Common myeloid progenitor, CD34-positive (primary cell): ENCODE results near the gene POR.

Experiments
- CTCF ChIA-PET: fragments of 350-600 bp; sonication (Branson Sonifier 250); formaldehyde crosslinking; loops from one replicate; lab custom pipeline; 2021; ENCODE audit warnings: antibody characterized with exemption; lab: Charles Lee
- POLR2A ChIA-PET: fragments of 350-600 bp; sonication (Branson Sonifier 250); formaldehyde crosslinking; loops from one replicate; lab custom pipeline; 2021; ENCODE audit warnings: antibody characterized with exemption; lab: Charles Lee
- DNase-seq, 3 donors: peaks; one replicate each; pipeline versions ENCODE4 v3.0.0 to v3.0.0-alpha.2; 2013
- H3K27ac ChIP-seq, 2 experiments: 1 replicate in 1 of 2; 2 replicates in 1 of 2; pipeline ENCODE4 v1.7.0; 2013; ENCODE audit warnings: inconsistent platforms in 2 of 2, low read length in 2 of 2, mild to moderate bottlenecking in 2 of 2, low read depth in 1 of 2, moderate library complexity in 1 of 2; ENCODE audit not compliant: severe bottlenecking in 2 of 2, insufficient read depth in 1 of 2, poor library complexity in 1 of 2
- H3K27me3 ChIP-seq, 5 experiments: replicated peaks in 2 of 5; 1 replicate in 3 of 5; 2 replicates in 2 of 5; pipeline versions ENCODE4 v1.6.1 to v1.7.0; 2013; ENCODE audit warnings: low read length in 4 of 5, mild to moderate bottlenecking in 2 of 5, moderate library complexity in 2 of 5, inconsistent platforms in 1 of 5; ENCODE audit not compliant: insufficient read depth in 5 of 5, control insufficient read depth in 4 of 5
- H3K36me3 ChIP-seq, 4 experiments: 1 replicate in 2 of 4; 2 replicates in 2 of 4; pipeline versions ENCODE4 v1.6.1 to v1.7.0; 2013; ENCODE audit warnings: low read length in 3 of 4, control low read depth in 1 of 4, mild to moderate bottlenecking in 1 of 4; ENCODE audit not compliant: control insufficient read depth in 4 of 4, insufficient read depth in 4 of 4
- H3K4me1 ChIP-seq, 4 experiments: 1 replicate in 3 of 4; 2 replicates in 1 of 4; pipeline versions ENCODE4 v1.6.1 to v1.7.1; 2013; ENCODE audit warnings: low read length in 3 of 4, mild to moderate bottlenecking in 3 of 4, control low read depth in 1 of 4, inconsistent platforms in 1 of 4, moderate library complexity in 1 of 4; ENCODE audit not compliant: control insufficient read depth in 4 of 4, insufficient read depth in 4 of 4; ENCODE audit errors: control extremely low read depth in 1 of 4
- H3K4me3 ChIP-seq, 7 experiments: 1 replicate in 4 of 7; 2 replicates in 3 of 7; pipeline versions ENCODE4 v1.5.1 to v1.7.0; 2013; ENCODE audit warnings: mild to moderate bottlenecking in 7 of 7, low read length in 6 of 7, moderate library complexity in 6 of 7, inconsistent platforms in 2 of 7, low read depth in 2 of 7, control low read depth in 1 of 7; ENCODE audit not compliant: insufficient read depth in 4 of 7, control insufficient read depth in 1 of 7; ENCODE audit errors: extremely low read depth in 1 of 7
- H3K9me3 ChIP-seq, 5 experiments: 1 replicate in 4 of 5; 2 replicates in 1 of 5; pipeline versions ENCODE4 v1.6.1 to v1.7.1; 2013; ENCODE audit warnings: low read length in 4 of 5, mild to moderate bottlenecking in 2 of 5, inconsistent platforms in 1 of 5, low read depth in 1 of 5, moderate library complexity in 1 of 5; ENCODE audit not compliant: control insufficient read depth in 4 of 5, insufficient read depth in 2 of 5; ENCODE audit errors: control extremely low read depth in 1 of 5
- WGBS: methylation state at CpG from one replicate; pipeline ENCODE4 v1.1.5; 2013; ENCODE audit not compliant: insufficient coverage; 5-methylcytosine and 5-hydroxymethylcytosine counted together

POR gene

DNA sequence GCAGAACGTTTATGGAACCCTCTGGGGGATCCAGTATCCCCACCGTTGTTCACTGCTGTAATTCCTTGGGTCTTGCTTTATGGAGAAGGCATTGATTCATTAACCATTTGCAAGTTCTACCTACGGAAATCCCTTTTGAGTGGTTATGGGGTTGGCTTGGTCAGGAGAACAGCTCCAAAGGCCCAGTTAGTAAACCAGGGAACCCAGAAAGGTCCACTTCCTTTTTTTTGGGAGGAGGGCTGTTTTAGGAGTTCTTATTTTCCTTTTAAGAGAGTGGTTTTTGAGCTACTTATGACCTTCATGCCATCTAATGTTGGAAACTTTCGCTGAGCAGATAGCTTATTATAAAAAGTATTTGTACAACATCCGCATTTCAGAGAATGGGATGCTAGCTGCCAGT lies 1.3 kb downstream of the POR start:
- peaks cover 5 to 18% (median 14%) of the 10 kb centered on the region in 4 experiments for H3K4me1 ChIP-seq
- no peak overlapping the region for H3K27ac ChIP-seq
- H3K27me3 ChIP-seq: no peaks in the 10 kb centered on the region
- ChIA-PET POLR2A (interaction anchor here (0.6 to 1.1 kb wide), 2 partner anchors 35 to 39 kb away, joined by 3 read pairs; no protein-coding TSS in a partner anchor), CTCF (interaction anchor here (1.2 kb wide), 1 partner anchor 121 kb away, joined by 3 read pairs; no protein-coding TSS in a partner anchor)
- no peaks in the 10 kb centered on the region for H3K36me3 ChIP-seq
- WGBS: 86% methylated on average over 1 of the region's 5 CpGs
- DNase-seq: no peak
- H3K4me3 ChIP-seq: peak overlapping the region in 4 of 7 experiments; percentile 62 to 84 (median 76)
- H3K9me3 ChIP-seq: no peaks in the 10 kb centered on the region

GRCh38 chr7:75916685-75917634 lies 2.0 kb downstream of the POR start:
- no peak overlapping the region for H3K27ac ChIP-seq
- 100% methylated on average over 7 of the region's 11 CpGs for WGBS
- CTCF ChIA-PET: interaction anchor here (0.7 to 1.2 kb wide), 2 partner anchors 10 to 120 kb away, joined by 3 read pairs; no protein-coding TSS in a partner anchor
- no peaks in the 10 kb centered on the region for H3K36me3 ChIP-seq
- H3K4me1 ChIP-seq: peaks cover 5 to 18% (median 14%) of the 10 kb centered on the region in 4 experiments
- no peaks in the 10 kb centered on the region for H3K9me3 ChIP-seq
- no peaks in the 10 kb centered on the region for H3K27me3 ChIP-seq
- H3K4me3 ChIP-seq: no peak overlapping the region
- no peak for DNase-seq
- POLR2A ChIA-PET: interaction anchor here (0.6 to 0.7 kb wide), 2 partner anchors 39 to 99 kb away, joined by 3 read pairs; no protein-coding TSS in a partner anchor

DNA sequence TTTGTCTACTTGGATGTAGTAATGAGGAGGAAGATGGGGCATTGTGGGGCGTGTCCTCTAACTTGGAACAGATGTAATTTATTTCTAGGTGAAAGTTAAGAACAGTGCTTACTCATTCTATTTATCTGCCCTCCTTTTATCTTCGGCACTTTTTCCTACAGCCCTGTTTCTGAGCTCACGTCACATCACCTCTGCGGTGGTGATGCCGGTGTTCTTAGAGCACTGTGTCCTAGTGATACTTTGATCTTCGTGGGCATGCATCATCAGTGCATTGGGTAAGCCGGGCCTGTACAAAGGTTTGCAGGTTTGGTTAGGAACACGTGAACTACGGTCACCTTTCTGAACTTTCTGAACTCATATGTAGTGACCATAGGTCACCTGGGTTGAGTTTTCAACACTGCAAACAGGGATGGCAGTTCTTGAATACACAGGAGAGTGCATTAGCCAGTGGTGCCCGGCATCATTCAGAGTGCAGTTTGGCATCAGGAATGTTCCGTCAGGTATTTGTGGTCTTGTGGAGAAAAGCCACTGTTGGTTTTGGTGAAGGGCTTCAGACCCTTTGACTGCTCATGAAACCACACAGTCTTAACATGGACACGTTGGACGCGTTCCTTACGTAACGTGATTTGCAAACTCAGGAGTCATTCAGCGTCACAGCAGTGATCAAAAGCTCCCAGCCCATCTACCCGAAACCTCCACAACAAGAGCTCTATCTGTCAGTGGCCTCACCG lies 5.6 kb downstream of the POR start:
- CTCF ChIA-PET: no interaction called here

GRCh38 chr7:75921479-75921878 lies 6.5 kb downstream of the POR start:
- DNase-seq: no peak
- Histone ChIP-seq H3K4me1 (peaks cover 0 to under 1% (median 0%) of the 10 kb centered on the region in 4 experiments), H3K27me3 (no peaks in the 10 kb centered on the region), H3K4me3 (no peak overlapping the region), H3K36me3 (no peaks in the 10 kb centered on the region), H3K9me3 (no peaks in the 10 kb centered on the region), H3K27ac (no peak overlapping the region)
- ChIA-PET CTCF (interaction anchor here (1.4 kb wide), 1 partner anchor 11 kb away, joined by 4 read pairs; no protein-coding TSS in a partner anchor), POLR2A (no interaction called here)
- WGBS: 96% methylated on average over 12 of the region's 14 CpGs

More for the DNA sequence above, 5.6 kb downstream of the POR start:
- 96% methylated on average over 19 of the region's 19 CpGs for WGBS
- H3K9me3 ChIP-seq: no peaks in the 10 kb centered on the region
- H3K36me3 ChIP-seq: no peaks in the 10 kb centered on the region
- H3K27ac ChIP-seq: no peak overlapping the region
- no peak overlapping the region for H3K4me3 ChIP-seq
- H3K27me3 ChIP-seq: no peaks in the 10 kb centered on the region
- POLR2A ChIA-PET: interaction anchor here (1.2 kb wide), 1 partner anchor 57 kb away, joined by 3 read pairs; no protein-coding TSS in a partner anchor
- peaks cover 2 to 8% (median 6%) of the 10 kb centered on the region in 4 experiments for H3K4me1 ChIP-seq
- DNase-seq: no peak

- Histone ChIP-seq H3K9me3 (no peaks in the 10 kb centered on the region), H3K36me3 (no peaks in the 10 kb centered on the region), H3K4me3 (no peak overlapping the region), H3K4me1 (no peaks in the 10 kb centered on the region), H3K27ac (no peak overlapping the region), H3K27me3 (no peaks in the 10 kb centered on the region)
- ChIA-PET CTCF (interaction anchor here (0.9 to 1.0 kb wide), 2 partner anchors 21 to 94 kb away, joined by 3 to 4 read pairs; no protein-coding TSS in a partner anchor), POLR2A (no interaction called here)
- DNase-seq: no peak
- 96% methylated on average over 8 of the region's 9 CpGs for WGBS
Observed at GRCh38 chr7:75922966-75923603, 8.1 kb downstream of the POR start.

- no peak for DNase-seq
- no peak overlapping the region for H3K4me3 ChIP-seq
- no peaks in the 10 kb centered on the region for H3K36me3 ChIP-seq
- CTCF ChIA-PET: no interaction called here
- POLR2A ChIA-PET: no interaction called here
- H3K27me3 ChIP-seq: no peaks in the 10 kb centered on the region
- no peaks in the 10 kb centered on the region for H3K4me1 ChIP-seq
- H3K27ac ChIP-seq: no peak overlapping the region
- H3K9me3 ChIP-seq: no peaks in the 10 kb centered on the region
- WGBS: no CpG with 5 or more reads among the region's 2 CpGs
Observed at GRCh38 chr7:75924256-75924655, 9.3 kb downstream of the POR start.
